Astrocyte (in vitro differentiated cells and primary cell): ENCODE data around the gene ZHX3.

Experiments
- EZH2 ChIP-seq: IDR thresholded peaks from 2 replicates; pipeline ENCODE4 v1.6.1; 2012; ENCODE audit warnings: mild to moderate bottlenecking, low read length, inconsistent platforms; ENCODE audit not compliant: insufficient read depth
- TF ChIP-seq, protein P1 (sequence below): IDR thresholded peaks from 2 replicates; pipeline ENCODE4 v1.5.1; 2011; ENCODE audit warnings: low read depth, mild to moderate bottlenecking, inconsistent platforms, low read length, moderate library complexity; ENCODE audit not compliant: insufficient read depth

DNA sequence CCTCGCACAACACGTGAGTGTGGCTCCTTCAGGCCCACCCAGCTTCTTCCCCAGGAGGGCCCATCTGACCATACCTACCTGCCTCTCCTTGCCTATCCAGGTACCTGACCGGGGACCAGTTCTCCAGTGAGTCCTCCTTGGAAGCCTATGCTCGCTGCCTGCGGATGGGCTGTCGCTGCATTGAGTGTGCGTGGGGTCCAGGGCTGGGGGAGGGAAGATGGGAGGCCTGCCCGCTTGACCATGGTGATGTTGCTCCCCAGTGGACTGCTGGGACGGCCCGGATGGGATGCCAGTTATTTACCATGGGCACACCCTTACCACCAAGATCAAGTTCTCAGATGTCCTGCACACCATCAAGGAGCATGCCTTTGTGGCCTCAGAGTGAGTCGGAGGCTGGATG lies 153.7 kb downstream of the ZHX3 start:
- TF ChIP-seq, protein P1, sequence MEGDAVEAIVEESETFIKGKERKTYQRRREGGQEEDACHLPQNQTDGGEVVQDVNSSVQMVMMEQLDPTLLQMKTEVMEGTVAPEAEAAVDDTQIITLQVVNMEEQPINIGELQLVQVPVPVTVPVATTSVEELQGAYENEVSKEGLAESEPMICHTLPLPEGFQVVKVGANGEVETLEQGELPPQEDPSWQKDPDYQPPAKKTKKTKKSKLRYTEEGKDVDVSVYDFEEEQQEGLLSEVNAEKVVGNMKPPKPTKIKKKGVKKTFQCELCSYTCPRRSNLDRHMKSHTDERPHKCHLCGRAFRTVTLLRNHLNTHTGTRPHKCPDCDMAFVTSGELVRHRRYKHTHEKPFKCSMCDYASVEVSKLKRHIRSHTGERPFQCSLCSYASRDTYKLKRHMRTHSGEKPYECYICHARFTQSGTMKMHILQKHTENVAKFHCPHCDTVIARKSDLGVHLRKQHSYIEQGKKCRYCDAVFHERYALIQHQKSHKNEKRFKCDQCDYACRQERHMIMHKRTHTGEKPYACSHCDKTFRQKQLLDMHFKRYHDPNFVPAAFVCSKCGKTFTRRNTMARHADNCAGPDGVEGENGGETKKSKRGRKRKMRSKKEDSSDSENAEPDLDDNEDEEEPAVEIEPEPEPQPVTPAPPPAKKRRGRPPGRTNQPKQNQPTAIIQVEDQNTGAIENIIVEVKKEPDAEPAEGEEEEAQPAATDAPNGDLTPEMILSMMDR = no peak
- TF ChIP-seq EZH2 = no peak
